ENCODE measurements around the gene SLFN12L.
"Not testable (repeated sequence)": the region's sequence is repeated elsewhere in the genome, so short reads cannot be mapped to it uniquely, and the experiment has no call there.

The SLFN12L gene

DNA sequence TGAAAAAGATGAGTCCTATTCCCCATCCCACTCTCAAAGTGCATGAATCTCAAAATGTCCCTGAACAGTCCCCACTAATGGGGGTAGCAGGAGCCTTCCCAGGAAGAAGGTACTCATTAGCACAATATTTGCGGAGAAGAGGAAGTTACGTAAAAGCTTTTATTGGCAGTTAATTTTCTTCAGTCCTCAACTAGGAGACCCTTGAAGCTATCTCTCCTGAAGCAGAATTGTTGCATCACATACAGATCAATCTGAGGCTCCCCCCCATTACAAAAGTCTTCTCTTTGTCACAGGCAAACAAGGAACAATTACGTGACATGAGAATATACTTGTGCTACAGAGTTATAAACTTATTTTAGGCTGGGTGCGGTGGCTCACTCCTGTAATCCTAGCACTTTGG is 14.2 kb downstream of the SLFN12L start:
- no peaks in the 10 kb centered on the region for H3K36me3 ChIP-seq (ENCODE audit: control insufficient read depth in 2 of 2, insufficient read depth in 2 of 2, low read length in 2 of 2)
- no peak overlapping the region for H3K27ac ChIP-seq (ENCODE audit: low read length)
- no peak overlapping the region for H3K4me3 ChIP-seq (ENCODE audit: low read length in 2 of 2)
- H3K27me3 ChIP-seq (ENCODE audit: control insufficient read depth in 1 of 2, insufficient read depth in 2 of 2, low read length in 2 of 2): peaks cover 0 to 3% of the 10 kb centered on the region in 2 donors
- H3K9me3 ChIP-seq (ENCODE audit: control insufficient read depth in 2 of 2, low read length in 2 of 2): no peaks in the 10 kb centered on the region
- no peak overlapping the region for H3K9ac ChIP-seq (ENCODE audit: low read length in 2 of 2)
- H3K4me1 ChIP-seq (ENCODE audit: control insufficient read depth, insufficient read depth, low read length): no peaks in the 10 kb centered on the region

DNA sequence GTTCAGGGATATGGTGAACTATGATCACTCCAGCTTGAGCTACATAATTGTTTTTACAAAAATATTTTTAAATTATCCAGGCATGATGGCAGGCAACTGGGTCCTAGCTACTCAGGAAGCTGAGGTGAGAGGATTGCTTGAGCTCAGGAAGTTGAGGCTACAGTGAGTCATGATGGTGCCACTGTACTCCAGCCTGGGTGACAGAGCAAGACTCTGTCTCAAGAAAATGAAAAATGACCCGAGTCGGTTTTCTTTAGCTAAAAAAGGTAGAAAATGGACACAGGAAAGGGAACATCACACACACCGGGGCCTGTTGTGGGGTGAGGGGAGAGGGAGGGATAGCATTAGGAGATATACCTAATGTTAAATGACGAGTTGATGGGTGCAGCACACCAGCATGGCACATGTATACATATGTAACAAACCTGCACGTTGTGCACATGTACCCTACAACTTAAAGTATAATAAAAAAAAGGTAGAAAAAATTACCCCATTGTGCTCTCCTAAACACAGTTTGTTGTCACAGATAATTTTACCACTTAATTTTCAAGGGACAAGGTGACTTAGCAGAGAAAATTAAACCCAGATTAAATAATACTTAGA is 15.7 kb downstream of the SLFN12L start:
- not testable (repeated sequence) for H3K4me3 ChIP-seq (ENCODE audit: low read length in 2 of 2); H3K27me3 ChIP-seq (ENCODE audit: control insufficient read depth in 1 of 2, insufficient read depth in 2 of 2, low read length in 2 of 2)

DNA sequence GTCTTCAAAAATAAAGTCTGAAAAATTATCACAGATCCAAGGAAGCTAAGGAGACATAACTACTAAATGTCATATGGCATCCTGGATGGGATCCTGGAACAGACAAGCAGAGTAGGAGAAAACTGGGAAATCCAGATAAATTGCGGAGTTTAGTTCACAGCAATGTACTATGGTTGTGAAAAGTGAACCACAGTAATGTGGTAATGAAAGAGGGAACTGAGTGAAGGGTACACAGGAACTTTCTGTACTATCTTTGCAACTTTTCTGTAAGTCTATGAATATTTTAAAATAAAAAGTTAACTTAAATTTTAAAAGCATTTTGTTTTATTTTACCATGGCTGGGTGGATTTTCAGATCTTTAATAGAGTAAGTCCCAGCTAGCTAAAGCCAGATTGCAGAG is 16.3 kb downstream of the SLFN12L start:
- Histone ChIP-seq H3K27me3 (ENCODE audit: control insufficient read depth in 1 of 2, insufficient read depth in 2 of 2, low read length in 2 of 2) (peaks cover 0 to 3% of the 10 kb centered on the region in 2 donors), H3K4me1 (ENCODE audit: control insufficient read depth, insufficient read depth, low read length) (no peaks in the 10 kb centered on the region), H3K9ac (ENCODE audit: low read length in 2 of 2) (no peak overlapping the region), H3K4me3 (ENCODE audit: low read length in 2 of 2) (no peak overlapping the region), H3K36me3 (ENCODE audit: control insufficient read depth in 2 of 2, insufficient read depth in 2 of 2, low read length in 2 of 2) (no peaks in the 10 kb centered on the region), H3K27ac (ENCODE audit: low read length) (no peak overlapping the region), H3K9me3 (ENCODE audit: control insufficient read depth in 2 of 2, low read length in 2 of 2) (no peaks in the 10 kb centered on the region)

More for the DNA sequence above, 15.7 kb downstream of the SLFN12L start:
- H3K9ac ChIP-seq (ENCODE audit: low read length in 2 of 2); H3K36me3 ChIP-seq (ENCODE audit: control insufficient read depth in 2 of 2, insufficient read depth in 2 of 2, low read length in 2 of 2); H3K27ac ChIP-seq (ENCODE audit: low read length); H3K4me1 ChIP-seq (ENCODE audit: control insufficient read depth, insufficient read depth, low read length); H3K9me3 ChIP-seq (ENCODE audit: control insufficient read depth in 2 of 2, low read length in 2 of 2): not testable (repeated sequence)

DNA sequence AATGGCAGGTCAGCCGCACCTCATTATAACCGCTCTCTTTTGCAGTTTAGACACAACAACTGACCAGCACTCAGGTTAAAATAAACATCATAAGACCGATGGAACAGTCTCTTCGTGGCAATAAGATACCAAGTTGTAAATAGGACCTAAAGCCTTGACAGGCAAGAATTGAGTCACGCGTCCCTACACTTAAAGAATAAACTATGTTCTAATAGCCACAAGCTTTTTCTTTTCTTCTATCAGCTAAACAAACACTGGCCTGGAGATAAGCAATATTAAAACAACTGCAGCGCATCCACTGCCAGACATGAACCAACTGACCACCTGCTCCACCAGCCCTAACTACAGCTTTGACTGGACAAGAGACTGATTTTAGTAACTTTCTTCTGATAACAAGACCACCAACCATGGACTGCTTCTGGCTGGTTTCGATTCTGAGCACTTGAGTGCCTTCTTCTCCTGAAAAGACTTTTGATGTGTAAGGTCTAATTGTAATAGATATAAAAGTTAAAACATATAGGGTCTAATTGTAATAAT is 17.5 kb downstream of the SLFN12L start:
- Histone ChIP-seq H3K9ac (ENCODE audit: low read length in 2 of 2) (no peak overlapping the region), H3K36me3 (ENCODE audit: control insufficient read depth in 2 of 2, insufficient read depth in 2 of 2, low read length in 2 of 2) (no peaks in the 10 kb centered on the region), H3K27ac (ENCODE audit: low read length) (no peak overlapping the region), H3K9me3 (ENCODE audit: control insufficient read depth in 2 of 2, low read length in 2 of 2) (no peaks in the 10 kb centered on the region), H3K4me1 (ENCODE audit: control insufficient read depth, insufficient read depth, low read length) (no peaks in the 10 kb centered on the region), H3K4me3 (ENCODE audit: low read length in 2 of 2) (no peak overlapping the region), H3K27me3 (ENCODE audit: control insufficient read depth in 1 of 2, insufficient read depth in 2 of 2, low read length in 2 of 2) (peaks cover 4 to 6% of the 10 kb centered on the region in 2 donors)

DNA sequence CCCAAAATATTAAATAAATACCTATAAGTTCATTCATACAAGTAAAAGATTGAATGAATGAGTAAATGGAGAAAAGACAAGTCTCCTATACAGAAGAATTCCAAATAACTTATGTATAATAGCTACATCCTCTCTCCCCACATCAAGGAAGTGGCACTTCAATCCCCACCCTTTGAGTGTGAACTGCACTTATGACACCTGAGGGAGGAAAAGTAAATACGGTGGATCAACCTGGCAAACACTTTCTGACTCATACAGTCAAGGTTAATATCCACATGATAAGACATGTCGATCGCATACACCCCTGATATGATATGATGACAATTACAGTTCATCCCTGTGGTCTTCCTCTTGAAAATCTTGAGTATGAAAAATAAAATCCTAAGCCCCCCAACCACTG is 18.0 kb downstream of the SLFN12L start:
- Histone ChIP-seq H3K4me1 (ENCODE audit: control insufficient read depth, insufficient read depth, low read length) (no peaks in the 10 kb centered on the region), H3K9me3 (ENCODE audit: control insufficient read depth in 2 of 2, low read length in 2 of 2) (no peaks in the 10 kb centered on the region), H3K27me3 (ENCODE audit: control insufficient read depth in 1 of 2, insufficient read depth in 2 of 2, low read length in 2 of 2) (peaks cover 9 to 10% of the 10 kb centered on the region in 2 donors), H3K36me3 (ENCODE audit: control insufficient read depth in 2 of 2, insufficient read depth in 2 of 2, low read length in 2 of 2) (no peaks in the 10 kb centered on the region), H3K27ac (ENCODE audit: low read length) (no peak overlapping the region), H3K9ac (ENCODE audit: low read length in 2 of 2) (no peak overlapping the region), H3K4me3 (ENCODE audit: low read length in 2 of 2) (no peak overlapping the region)

DNA sequence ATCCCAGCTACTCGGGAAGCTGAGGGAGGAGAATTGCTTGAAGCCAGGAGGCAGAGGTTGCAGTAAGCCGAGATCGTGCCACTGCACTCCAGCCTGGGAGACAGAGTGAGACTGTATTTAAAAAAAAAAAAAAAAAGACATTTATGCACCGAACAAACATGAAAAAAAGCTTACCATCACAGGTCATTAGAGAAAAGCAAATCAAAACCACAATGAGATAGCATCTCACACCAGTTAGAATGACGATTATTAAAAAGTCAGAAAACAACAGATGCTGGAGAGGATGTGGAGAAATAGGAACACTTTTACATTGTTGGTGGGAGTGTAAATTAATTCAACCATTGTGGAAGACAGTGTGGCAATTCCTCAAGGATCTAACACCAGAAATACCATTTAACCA is 19.0 kb downstream of the SLFN12L start:
- not testable (repeated sequence) for H3K9ac ChIP-seq (ENCODE audit: low read length in 2 of 2); H3K4me3 ChIP-seq (ENCODE audit: low read length in 2 of 2); H3K27ac ChIP-seq (ENCODE audit: low read length); H3K9me3 ChIP-seq (ENCODE audit: control insufficient read depth in 2 of 2, low read length in 2 of 2); H3K36me3 ChIP-seq (ENCODE audit: control insufficient read depth in 2 of 2, insufficient read depth in 2 of 2, low read length in 2 of 2); H3K4me1 ChIP-seq (ENCODE audit: control insufficient read depth, insufficient read depth, low read length)
- peaks cover 10 to 14% of the 10 kb centered on the region in 2 donors for H3K27me3 ChIP-seq (ENCODE audit: control insufficient read depth in 1 of 2, insufficient read depth in 2 of 2, low read length in 2 of 2)

DNA sequence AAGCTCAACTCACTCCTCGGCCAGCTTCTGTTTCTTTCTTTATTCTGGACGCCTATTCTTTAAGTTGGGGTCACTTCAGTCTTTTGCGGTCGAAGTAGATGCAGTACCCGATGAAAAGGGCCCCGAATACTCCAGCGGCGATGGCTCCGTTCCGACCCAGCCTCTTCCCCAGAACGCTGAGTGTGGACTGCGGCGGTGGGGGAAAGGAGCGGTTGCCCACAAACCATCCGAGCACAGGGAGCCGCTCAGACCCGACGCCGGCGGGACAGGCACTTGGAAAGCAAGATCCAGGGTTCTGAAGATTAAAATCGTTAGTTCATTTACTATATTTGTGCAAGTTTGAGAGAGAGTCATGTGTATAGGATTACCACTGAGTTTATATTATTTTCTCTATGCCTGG is 22.5 kb downstream of the SLFN12L start:
- no peak overlapping the region for H3K4me3 ChIP-seq (ENCODE audit: low read length in 2 of 2)
- no peaks in the 10 kb centered on the region for H3K9me3 ChIP-seq (ENCODE audit: control insufficient read depth in 2 of 2, low read length in 2 of 2)
- H3K9ac ChIP-seq (ENCODE audit: low read length in 2 of 2): no peak overlapping the region
- peaks cover 7 to 17% of the 10 kb centered on the region in 2 donors for H3K27me3 ChIP-seq (ENCODE audit: control insufficient read depth in 1 of 2, insufficient read depth in 2 of 2, low read length in 2 of 2)
- no peaks in the 10 kb centered on the region for H3K4me1 ChIP-seq (ENCODE audit: control insufficient read depth, insufficient read depth, low read length)
- H3K36me3 ChIP-seq (ENCODE audit: control insufficient read depth in 2 of 2, insufficient read depth in 2 of 2, low read length in 2 of 2): no peaks in the 10 kb centered on the region
- no peak overlapping the region for H3K27ac ChIP-seq (ENCODE audit: low read length)

GRCh38 chr17:35514564-35514963 is 22.9 kb downstream of the SLFN12L start:
- peaks cover 7 to 17% of the 10 kb centered on the region in 2 donors for H3K27me3 ChIP-seq (ENCODE audit: control insufficient read depth in 1 of 2, insufficient read depth in 2 of 2, low read length in 2 of 2)
- no peaks in the 10 kb centered on the region for H3K36me3 ChIP-seq (ENCODE audit: control insufficient read depth in 2 of 2, insufficient read depth in 2 of 2, low read length in 2 of 2)
- no peaks in the 10 kb centered on the region for H3K9me3 ChIP-seq (ENCODE audit: control insufficient read depth in 2 of 2, low read length in 2 of 2)
- no peak overlapping the region for H3K9ac ChIP-seq (ENCODE audit: low read length in 2 of 2)
- H3K4me3 ChIP-seq (ENCODE audit: low read length in 2 of 2): no peak overlapping the region
- no peak overlapping the region for H3K27ac ChIP-seq (ENCODE audit: low read length)
- H3K4me1 ChIP-seq (ENCODE audit: control insufficient read depth, insufficient read depth, low read length): no peaks in the 10 kb centered on the region

DNA sequence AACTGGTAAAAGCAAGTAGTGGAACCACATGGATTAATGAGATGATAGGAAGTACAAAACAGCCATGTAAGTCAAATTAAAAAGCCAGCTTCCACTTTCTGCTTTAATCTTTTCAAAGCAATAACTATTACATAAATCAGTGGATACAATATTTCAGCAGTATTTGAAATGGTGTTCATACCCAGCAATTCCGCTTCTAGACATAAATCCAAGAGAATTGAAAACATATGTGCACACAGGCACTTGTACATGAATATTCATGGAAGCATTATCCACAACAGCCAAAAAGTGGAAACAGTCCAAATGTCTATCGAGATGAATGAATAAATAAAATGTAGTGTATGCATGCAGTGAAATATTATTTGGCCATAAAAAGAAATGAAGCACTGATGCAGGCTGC is 27.4 kb downstream of the SLFN12L start:
- Histone ChIP-seq H3K4me1 (ENCODE audit: control insufficient read depth, insufficient read depth, low read length) (no peaks in the 10 kb centered on the region), H3K27me3 (ENCODE audit: control insufficient read depth in 1 of 2, insufficient read depth in 2 of 2, low read length in 2 of 2) (peaks cover 4 to 13% of the 10 kb centered on the region in 2 donors)

GRCh38 chr17:35507714-35508113 is 29.8 kb downstream of the SLFN12L start:
- not testable (repeated sequence) for H3K27ac ChIP-seq (ENCODE audit: low read length); H3K27me3 ChIP-seq (ENCODE audit: control insufficient read depth in 1 of 2, insufficient read depth in 2 of 2, low read length in 2 of 2); H3K4me3 ChIP-seq (ENCODE audit: low read length in 2 of 2); H3K9me3 ChIP-seq (ENCODE audit: control insufficient read depth in 2 of 2, low read length in 2 of 2); H3K9ac ChIP-seq (ENCODE audit: low read length in 2 of 2); H3K36me3 ChIP-seq (ENCODE audit: control insufficient read depth in 2 of 2, insufficient read depth in 2 of 2, low read length in 2 of 2); H3K4me1 ChIP-seq (ENCODE audit: control insufficient read depth, insufficient read depth, low read length)

More for the DNA sequence above, 27.4 kb downstream of the SLFN12L start:
- Histone ChIP-seq H3K36me3 (ENCODE audit: control insufficient read depth in 2 of 2, insufficient read depth in 2 of 2, low read length in 2 of 2) (no peaks in the 10 kb centered on the region), H3K4me3 (ENCODE audit: low read length in 2 of 2) (no peak overlapping the region), H3K9me3 (ENCODE audit: control insufficient read depth in 2 of 2, low read length in 2 of 2) (no peaks in the 10 kb centered on the region), H3K27ac (ENCODE audit: low read length) (no peak overlapping the region), H3K9ac (ENCODE audit: low read length in 2 of 2) (no peak overlapping the region)

- Histone ChIP-seq H3K9me3 (ENCODE audit: control insufficient read depth in 2 of 2, low read length in 2 of 2) (no peaks in the 10 kb centered on the region), H3K4me1 (ENCODE audit: control insufficient read depth, insufficient read depth, low read length) (no peaks in the 10 kb centered on the region), H3K36me3 (ENCODE audit: control insufficient read depth in 2 of 2, insufficient read depth in 2 of 2, low read length in 2 of 2) (no peaks in the 10 kb centered on the region), H3K27me3 (ENCODE audit: control insufficient read depth in 1 of 2, insufficient read depth in 2 of 2, low read length in 2 of 2) (peaks cover 36 to 54% of the 10 kb centered on the region in 2 donors), H3K4me3 (ENCODE audit: low read length in 2 of 2) (no peak overlapping the region), H3K27ac (ENCODE audit: low read length) (no peak overlapping the region), H3K9ac (ENCODE audit: low read length in 2 of 2) (no peak overlapping the region)
These were observed 37.9 kb downstream of the SLFN12L start for GRCh38 chr17:35499548-35499947.
